ENCODE results near the gene YPEL3. TPM values are rescaled to one million over a fixed set of nuclear protein-coding genes. Genes with fewer than 3 reads are reported as not detected.

YPEL3 gene
- total and polyA plus RNA-seq, 4 donors: 56.2 to 208 (median 93.5) TPM

- 80 to 81% methylated on average over 4 of the region's 4 CpGs for WGBS, 2 donors
- Histone ChIP-seq H3K9ac (ENCODE audit: insufficient read depth in 1 of 2, low read length in 2 of 2) (no peak overlapping the region), H3K4me3 (no peak overlapping the region), H3K9me3 (ENCODE audit: control insufficient read depth in 4 of 4, insufficient read depth in 3 of 4, low read length in 3 of 4) (peaks cover 0 to 2% (median 0%) of the 10 kb centered on the region in 4 donors), H3K27me3 (ENCODE audit: control insufficient read depth in 3 of 3, insufficient read depth in 3 of 3, low read length in 2 of 3) (no peaks in the 10 kb centered on the region), H3K27ac (ENCODE audit: low read depth in 1 of 2, low read length in 1 of 2) (peak overlapping the region in 1 of 2 donors; percentile 21), H3K36me3 (ENCODE audit: control insufficient read depth in 4 of 4, insufficient read depth in 4 of 4, low read length in 4 of 4) (peaks cover 4 to 25% (median 10%) of the 10 kb centered on the region in 4 donors), H3K4me1 (ENCODE audit: control insufficient read depth in 5 of 5, insufficient read depth in 5 of 5, low read length in 5 of 5) (peaks cover 0 to 2% (median 0%) of the 10 kb centered on the region in 5 donors)
- TF ChIP-seq, protein P1, sequence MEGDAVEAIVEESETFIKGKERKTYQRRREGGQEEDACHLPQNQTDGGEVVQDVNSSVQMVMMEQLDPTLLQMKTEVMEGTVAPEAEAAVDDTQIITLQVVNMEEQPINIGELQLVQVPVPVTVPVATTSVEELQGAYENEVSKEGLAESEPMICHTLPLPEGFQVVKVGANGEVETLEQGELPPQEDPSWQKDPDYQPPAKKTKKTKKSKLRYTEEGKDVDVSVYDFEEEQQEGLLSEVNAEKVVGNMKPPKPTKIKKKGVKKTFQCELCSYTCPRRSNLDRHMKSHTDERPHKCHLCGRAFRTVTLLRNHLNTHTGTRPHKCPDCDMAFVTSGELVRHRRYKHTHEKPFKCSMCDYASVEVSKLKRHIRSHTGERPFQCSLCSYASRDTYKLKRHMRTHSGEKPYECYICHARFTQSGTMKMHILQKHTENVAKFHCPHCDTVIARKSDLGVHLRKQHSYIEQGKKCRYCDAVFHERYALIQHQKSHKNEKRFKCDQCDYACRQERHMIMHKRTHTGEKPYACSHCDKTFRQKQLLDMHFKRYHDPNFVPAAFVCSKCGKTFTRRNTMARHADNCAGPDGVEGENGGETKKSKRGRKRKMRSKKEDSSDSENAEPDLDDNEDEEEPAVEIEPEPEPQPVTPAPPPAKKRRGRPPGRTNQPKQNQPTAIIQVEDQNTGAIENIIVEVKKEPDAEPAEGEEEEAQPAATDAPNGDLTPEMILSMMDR (IDR thresholded peaks at IDR 0.05; ENCODE audit: control extremely low read depth, extremely low read depth): no peak
- no peak for ATAC-seq (ENCODE audit: insufficient read depth, low FRiP score)
- DNase-seq: no peak
These were observed 8.1 kb upstream of the YPEL3 start for GRCh38 chr16:30104090-30104489.

DNA sequence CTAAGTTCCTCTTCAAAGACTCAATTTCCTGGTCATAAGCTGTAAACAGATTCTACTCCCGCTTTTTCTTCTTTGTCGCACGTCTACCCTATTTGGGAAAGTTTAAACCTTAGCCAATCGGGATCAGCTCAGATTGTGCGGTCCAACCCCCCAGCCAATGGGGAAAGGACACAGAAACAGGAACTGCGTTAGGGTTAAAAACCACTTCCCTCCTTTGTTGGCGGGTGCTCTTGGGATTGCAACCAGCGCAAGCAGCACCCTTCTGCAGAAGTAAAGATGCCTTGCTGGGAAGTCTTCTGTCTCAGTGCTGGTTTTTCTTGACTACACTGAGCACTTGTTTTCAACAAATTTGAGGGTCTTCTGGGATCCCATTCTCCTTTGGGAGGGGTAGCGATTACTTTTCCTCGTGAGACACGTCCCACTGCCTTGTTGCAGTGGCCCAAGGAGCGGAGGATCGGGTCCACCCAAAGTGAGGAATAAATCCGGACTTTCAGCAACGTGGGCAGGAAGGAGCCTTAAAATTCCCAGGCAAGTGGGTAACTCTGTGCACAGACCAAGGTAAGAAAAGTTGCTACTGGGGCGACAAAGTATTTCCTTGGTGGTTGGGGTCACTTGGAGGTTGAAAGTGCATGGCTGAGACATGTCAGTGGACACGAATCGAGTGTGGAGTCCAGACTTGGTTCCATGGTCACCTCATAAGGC is 1.0 kb upstream of the YPEL3 start:
- H3K27ac ChIP-seq (ENCODE audit: low read depth in 1 of 2, low read length in 1 of 2): peak overlapping the region; percentile 82 to 96
- peaks cover 0 to 29% (median 10%) of the 10 kb centered on the region in 5 donors for H3K4me1 ChIP-seq (ENCODE audit: control insufficient read depth in 5 of 5, insufficient read depth in 5 of 5, low read length in 5 of 5)
- no peak overlapping the region for H3K4me3 ChIP-seq
- peaks cover 0 to 12% (median 10%) of the 10 kb centered on the region in 4 donors for H3K36me3 ChIP-seq (ENCODE audit: control insufficient read depth in 4 of 4, insufficient read depth in 4 of 4, low read length in 4 of 4)
- peaks cover 0 to 11% (median 3%) of the 10 kb centered on the region in 4 donors for H3K9me3 ChIP-seq (ENCODE audit: control insufficient read depth in 4 of 4, insufficient read depth in 3 of 4, low read length in 3 of 4)
- no peak for ATAC-seq (ENCODE audit: insufficient read depth, low FRiP score)
- DNase-seq: peak in 1 of 3 donors; percentile 22
- 86 to 94% methylated on average over 18 of the region's 18 CpGs for WGBS, 2 donors
- no peaks in the 10 kb centered on the region for H3K27me3 ChIP-seq (ENCODE audit: control insufficient read depth in 3 of 3, insufficient read depth in 3 of 3, low read length in 2 of 3)
- peak overlapping the region in 1 of 2 donors; percentile 61 for H3K9ac ChIP-seq (ENCODE audit: insufficient read depth in 1 of 2, low read length in 2 of 2)
- TF ChIP-seq, protein P1 (IDR thresholded peaks at IDR 0.05; ENCODE audit: control extremely low read depth, extremely low read depth): no peak

- Histone ChIP-seq H3K4me3 (peak overlapping the region; percentile 81), H3K27ac (ENCODE audit: low read depth in 1 of 2, low read length in 1 of 2) (peak overlapping the region; percentile 86 to 95), H3K9ac (ENCODE audit: insufficient read depth in 1 of 2, low read length in 2 of 2) (peak overlapping the region in 1 of 2 donors; percentile 72), H3K36me3 (ENCODE audit: control insufficient read depth in 4 of 4, insufficient read depth in 4 of 4, low read length in 4 of 4) (peaks cover 0 to 12% (median 10%) of the 10 kb centered on the region in 4 donors), H3K9me3 (ENCODE audit: control insufficient read depth in 4 of 4, insufficient read depth in 3 of 4, low read length in 3 of 4) (peaks cover 0 to 9% (median 3%) of the 10 kb centered on the region in 4 donors), H3K27me3 (ENCODE audit: control insufficient read depth in 3 of 3, insufficient read depth in 3 of 3, low read length in 2 of 3) (no peaks in the 10 kb centered on the region), H3K4me1 (ENCODE audit: control insufficient read depth in 5 of 5, insufficient read depth in 5 of 5, low read length in 5 of 5) (peaks cover 0 to 36% (median 10%) of the 10 kb centered on the region in 5 donors)
- TF ChIP-seq, protein P1 (IDR thresholded peaks at IDR 0.05; ENCODE audit: control extremely low read depth, extremely low read depth): no peak
- WGBS, 2 donors: 9 to 18% methylated on average over 38 to 47 of the region's 47 CpGs
- DNase-seq: peak in 1 of 3 donors; percentile 32
- no peak for ATAC-seq (ENCODE audit: insufficient read depth, low FRiP score)
These were observed 591 bp downstream of the YPEL3 start for GRCh38 chr16:30095166-30096078.

Measured in lung (tissue), 12 donors.